ENCODE results near the gene ARHGEF1. TPM values are rescaled to one million over a fixed set of nuclear protein-coding genes. Genes with fewer than 3 reads are reported as not detected.

The ARHGEF1 gene
- 10.2 TPM for total RNA-seq

DNA sequence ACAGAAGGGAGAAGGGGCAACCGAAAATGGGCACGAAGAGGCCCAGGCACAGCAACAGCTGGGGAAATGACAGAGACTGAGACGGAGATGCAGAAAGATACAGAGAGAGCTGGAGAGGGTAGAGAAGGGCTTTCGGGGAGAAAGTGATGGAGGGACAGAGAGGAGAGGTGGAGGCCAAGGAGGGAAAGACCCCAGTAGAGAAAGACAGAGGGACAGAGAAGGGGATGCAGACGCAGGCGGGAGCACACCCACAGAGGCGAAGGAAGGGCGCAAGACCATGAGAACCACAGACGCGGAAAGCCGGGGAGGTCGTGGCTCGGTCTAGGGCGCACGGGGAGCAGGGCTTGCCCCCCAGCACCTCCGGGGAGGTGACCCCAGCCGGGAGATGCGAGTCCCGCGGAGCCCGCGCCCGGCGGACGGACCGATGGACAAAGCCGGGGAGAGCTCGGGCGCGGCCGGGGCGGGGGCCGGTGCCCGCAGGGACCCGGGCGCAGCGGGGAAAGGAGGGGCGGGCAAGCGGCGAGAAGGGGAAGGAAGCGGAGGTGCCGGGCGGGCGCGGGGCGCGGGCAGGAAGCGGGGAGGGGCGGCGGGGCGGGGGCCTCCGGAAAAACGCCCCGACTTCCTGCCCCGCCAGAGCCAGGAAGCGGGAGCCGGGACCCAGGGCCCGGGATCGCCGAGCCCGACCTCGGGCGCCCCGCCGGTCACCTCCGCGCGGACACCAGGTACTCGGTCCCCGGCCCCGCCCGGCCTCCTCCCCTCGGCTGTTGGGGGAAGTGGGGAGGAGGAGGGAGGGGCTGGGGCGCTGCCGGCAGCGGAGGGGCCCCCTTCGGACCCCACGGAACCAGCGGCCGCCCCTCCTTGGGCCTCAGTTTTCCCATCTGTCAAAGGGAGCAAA, at the start of gene ARHGEF1:
Gene ARHGEF1 (plus strand): TSS at position 617 of the 895 bp plus-strand sequence. CDS start 4,899 bp downstream, outside the sequence.
- FAIRE-seq (no peak), DNase-seq (ENCODE audit: low spot score in 2 of 2) (peak; percentile 73 to 74)

DNA sequence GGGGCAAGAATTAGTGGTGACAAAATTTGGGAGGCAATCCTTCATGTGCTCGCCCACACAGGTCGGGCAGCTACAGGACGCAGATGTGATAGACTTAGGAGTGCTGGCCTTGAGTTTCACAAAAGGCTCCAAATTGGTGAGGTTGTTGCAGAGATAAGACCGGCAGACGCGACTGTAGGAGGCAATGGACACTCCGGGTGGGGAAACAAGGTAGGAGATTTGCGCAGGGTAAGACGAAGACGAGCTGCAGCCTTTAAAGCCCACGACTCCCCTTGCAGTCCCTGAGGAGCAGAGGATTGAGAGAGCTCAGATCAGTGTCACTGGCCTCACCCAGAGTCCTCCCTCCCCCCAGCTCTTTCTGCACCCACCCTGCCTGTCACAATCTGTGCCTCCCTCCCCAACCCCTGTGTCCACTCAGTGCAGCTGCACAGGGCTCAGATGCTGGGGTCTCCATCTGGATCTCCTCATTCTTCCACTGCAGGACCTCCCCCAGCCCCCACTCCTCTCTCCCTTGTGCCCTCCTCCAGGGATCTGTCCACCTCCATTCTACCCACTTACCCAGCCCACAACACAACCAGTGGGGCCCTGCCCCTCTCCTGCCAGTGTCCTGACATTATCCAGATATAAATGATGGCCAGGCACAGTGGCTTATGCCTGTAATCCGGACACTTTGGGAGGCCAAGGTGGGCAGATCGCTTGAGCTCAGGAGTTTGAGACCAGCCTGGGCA, 44.8 kb upstream of the ARHGEF1 start:
- DNase-seq (ENCODE audit: low spot score in 2 of 2) (no peak), FAIRE-seq (no peak)

GRCh38 chr19:41839211-41839610, 43.8 kb upstream of the ARHGEF1 start:
- FAIRE-seq (no peak), DNase-seq (ENCODE audit: low spot score in 2 of 2) (no peak)

DNA sequence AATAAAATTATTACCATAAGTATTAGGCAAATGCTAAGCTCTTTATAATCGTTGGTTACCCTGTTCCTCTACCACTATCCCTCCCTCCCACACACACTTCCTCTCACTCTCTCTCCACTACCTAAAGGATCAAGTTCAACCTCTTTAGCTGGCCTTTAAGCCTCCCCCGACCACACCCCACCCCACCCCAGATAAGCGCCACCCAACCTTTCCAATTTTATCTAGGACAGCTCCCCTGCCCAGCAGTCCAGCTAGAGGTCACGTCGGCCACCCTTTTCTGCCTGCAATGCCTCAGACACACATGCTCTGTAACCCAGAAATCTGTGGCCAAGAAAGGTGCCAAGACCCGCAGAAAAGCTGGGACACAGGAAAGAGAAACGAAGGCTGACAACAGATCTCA, 39.6 kb upstream of the ARHGEF1 start:
- FAIRE-seq (no peak), DNase-seq (ENCODE audit: low spot score in 2 of 2) (no peak)

GRCh38 chr19:41844601-41845000, 38.4 kb upstream of the ARHGEF1 start, which contains the start of gene LYPD4:
Gene LYPD4 (minus strand): TSS chr19:41844683. CDS start chr19:41839285, 5,398 bp downstream.
- no peak for DNase-seq (ENCODE audit: low spot score in 2 of 2)

GRCh38 chr19:41845001-41845050, 38.2 kb upstream of the ARHGEF1 start, which contains the start of gene DMRTC2:
Gene DMRTC2 (plus strand): TSS chr19:41845042. CDS start chr19:41847429, 2,387 bp downstream.
- DNase-seq (ENCODE audit: low spot score in 2 of 2) (no peak), FAIRE-seq (no peak)

More at GRCh38 chr19:41844601-41845000, 38.4 kb upstream of the ARHGEF1 start, which contains the start of gene LYPD4:
- FAIRE-seq = no peak

GRCh38 chr19:41845051-41845590, 37.9 kb upstream of the ARHGEF1 start:
- DNase-seq (ENCODE audit: low spot score in 2 of 2) (no peak), FAIRE-seq (no peak)

DNA sequence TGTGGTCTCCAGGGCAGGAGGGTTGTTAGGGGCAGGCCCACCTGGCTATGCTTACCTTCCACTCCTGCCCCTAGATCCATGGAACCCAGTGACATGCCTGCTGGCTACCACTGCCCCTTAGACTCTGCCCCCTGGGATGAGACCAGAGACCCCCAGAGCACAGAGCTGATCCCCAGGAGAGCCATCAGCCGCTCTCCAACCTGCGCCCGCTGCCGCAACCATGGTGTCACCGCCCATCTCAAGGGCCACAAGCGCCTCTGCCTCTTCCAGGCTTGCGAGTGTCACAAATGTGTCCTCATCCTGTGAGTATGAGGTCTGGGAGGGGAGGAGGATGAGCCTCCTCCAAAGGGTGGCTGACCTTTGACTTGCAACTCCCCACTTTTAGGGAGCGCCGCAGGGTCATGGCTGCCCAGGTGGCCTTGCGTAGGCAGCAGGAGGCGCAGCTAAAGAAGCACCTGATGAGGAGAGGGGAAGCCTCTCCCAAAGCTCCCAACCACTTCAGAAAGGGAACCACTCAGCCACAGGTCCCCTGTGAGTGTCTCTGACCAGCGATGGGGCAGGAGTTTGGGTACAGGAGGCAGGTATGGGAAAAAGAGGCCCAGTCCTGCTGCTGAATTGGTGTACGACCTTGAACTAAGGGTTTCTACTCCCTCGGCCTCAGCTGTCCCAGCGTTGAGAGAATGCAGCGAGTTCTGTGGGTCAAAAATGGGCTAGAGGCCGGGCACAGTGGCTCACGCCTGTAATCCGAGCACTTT, 35.5 kb upstream of the ARHGEF1 start:
- DNase-seq (ENCODE audit: low spot score in 2 of 2) (no peak), FAIRE-seq (no peak)

DNA sequence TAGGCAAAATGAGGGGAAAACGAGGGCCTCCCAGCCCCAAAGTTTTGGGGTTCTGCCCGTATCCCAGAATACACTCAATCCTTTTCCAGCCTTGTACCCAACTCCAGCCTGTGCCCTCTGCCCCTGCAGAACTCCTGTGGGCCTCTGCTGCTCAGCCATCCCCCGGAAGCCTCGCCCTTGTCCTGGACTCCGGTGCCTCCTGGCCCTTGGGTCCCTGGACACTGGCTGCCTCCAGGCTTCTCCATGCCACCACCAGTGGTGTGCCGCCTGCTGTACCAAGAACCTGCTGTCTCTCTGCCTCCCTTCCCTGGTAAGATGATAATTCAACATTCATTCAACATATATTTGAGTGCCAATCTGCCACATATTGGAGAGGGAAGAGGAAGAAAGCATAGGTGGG, 34.3 kb upstream of the ARHGEF1 start:
- no peak for FAIRE-seq
- no peak for DNase-seq (ENCODE audit: low spot score in 2 of 2)

GRCh38 chr19:41849067-41849466, 33.9 kb upstream of the ARHGEF1 start:
- FAIRE-seq (no peak), DNase-seq (ENCODE audit: low spot score in 2 of 2) (no peak)

GRCh38 chr19:41850381-41850780, 32.6 kb upstream of the ARHGEF1 start:
- no peak for DNase-seq (ENCODE audit: low spot score in 2 of 2)
- no peak for FAIRE-seq

- no peak for FAIRE-seq
- no peak for DNase-seq (ENCODE audit: low spot score in 2 of 2)
Measured at GRCh38 chr19:41851456-41851855, 31.5 kb upstream of the ARHGEF1 start.

DNA sequence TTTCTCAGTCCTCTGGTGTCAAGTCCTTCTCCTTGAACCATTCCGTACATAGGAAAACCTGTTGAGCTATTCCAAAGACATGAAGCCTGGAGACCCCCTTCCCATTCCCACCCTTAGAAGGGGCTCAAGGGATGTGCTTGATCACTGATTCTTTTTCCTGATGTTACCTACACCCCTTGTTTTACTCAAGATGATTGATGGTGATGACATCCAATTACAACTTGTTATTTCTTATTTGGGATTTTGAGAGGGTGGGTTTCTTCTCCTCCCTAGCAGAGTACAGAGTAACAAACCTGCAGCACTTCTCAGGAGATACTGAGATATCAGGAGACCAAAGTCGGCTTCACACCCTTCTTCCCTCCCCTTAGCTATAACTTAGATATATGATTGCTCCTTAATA, 29.6 kb upstream of the ARHGEF1 start:
- no peak for FAIRE-seq
- DNase-seq (ENCODE audit: low spot score in 2 of 2) = no peak

- FAIRE-seq = no peak
Measured at GRCh38 chr19:41853768-41854167, 29.2 kb upstream of the ARHGEF1 start.

GRCh38 chr19:41859213-41859617, 23.8 kb upstream of the ARHGEF1 start:
- no peak for DNase-seq (ENCODE audit: low spot score in 2 of 2)

More at GRCh38 chr19:41853768-41854167, 29.2 kb upstream of the ARHGEF1 start:
- DNase-seq (ENCODE audit: low spot score in 2 of 2) = no peak

GRCh38 chr19:41859618-41860418, 23.2 kb upstream of the ARHGEF1 start, which contains the start of gene RPS19:
Gene RPS19 (plus strand): TSS chr19:41860255. CDS start chr19:41860775, 520 bp downstream.
- DNase-seq (ENCODE audit: low spot score in 2 of 2) (peak; percentile 99), FAIRE-seq (peak; percentile 84)

More at GRCh38 chr19:41859213-41859617, 23.8 kb upstream of the ARHGEF1 start:
- FAIRE-seq = no peak

DNA sequence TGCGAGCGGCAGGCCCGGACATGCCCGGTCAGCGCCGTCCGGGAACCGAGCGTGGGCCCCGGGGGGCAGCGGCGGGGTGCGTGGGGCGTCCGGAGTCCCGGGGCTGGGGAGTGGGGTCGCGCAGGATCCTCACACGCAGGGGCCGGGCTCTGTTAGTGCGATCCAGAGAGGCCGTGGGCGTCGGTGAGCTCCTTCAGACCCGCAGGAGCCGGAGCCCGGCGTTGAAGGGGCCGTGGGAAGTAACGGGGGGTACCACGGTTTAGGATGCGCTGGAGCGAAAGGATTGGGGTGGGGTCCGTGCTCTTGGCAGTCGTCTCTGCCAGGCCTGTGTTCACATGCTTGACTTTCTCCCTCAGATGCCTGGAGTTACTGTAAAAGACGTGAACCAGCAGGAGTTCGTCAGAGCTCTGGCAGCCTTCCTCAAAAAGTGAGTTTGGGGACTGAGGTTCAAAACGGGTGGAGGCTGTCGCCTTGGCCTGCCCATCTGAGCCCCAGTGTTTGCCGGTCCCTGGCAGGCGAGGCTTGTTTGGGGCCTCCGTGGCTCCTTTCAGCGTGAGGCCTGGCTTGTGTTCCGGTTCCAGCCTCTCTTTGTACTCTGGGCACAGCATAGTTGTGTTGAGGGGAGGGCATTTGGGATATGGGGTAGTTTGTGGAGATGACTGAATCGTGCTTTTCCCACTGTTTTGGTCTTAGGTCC, 22.4 kb upstream of the ARHGEF1 start:
- FAIRE-seq = no peak
- no peak for DNase-seq (ENCODE audit: low spot score in 2 of 2)

DNA sequence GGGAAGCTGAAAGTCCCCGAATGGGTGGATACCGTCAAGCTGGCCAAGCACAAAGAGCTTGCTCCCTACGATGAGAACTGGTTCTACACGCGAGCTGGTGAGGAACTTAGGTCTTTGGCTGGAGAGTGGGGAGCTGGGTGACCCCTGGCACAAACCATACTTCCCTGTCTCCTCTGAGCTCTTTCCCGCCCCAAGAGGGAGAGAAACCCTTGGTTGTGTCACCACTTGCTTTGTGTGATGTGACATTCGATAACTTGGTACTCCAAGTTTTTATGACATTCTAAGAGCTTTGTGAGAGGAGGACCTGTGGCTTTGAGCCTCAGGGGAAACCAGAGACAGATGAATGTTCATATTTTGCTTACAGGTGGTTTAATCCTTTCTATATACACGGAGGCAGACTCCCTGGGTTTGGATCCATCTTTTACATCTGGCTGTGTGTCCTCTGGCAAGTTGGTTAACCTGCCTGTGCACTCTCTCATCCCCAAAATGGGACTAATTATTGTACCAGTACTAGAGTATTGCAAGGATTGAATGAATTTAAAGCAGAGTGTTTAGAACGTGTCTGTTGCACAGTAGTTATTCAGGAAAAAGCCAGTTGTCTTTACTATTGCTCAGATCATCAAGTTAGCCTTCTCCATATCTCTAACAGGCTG, 21.7 kb upstream of the ARHGEF1 start:
- FAIRE-seq = no peak

DNA sequence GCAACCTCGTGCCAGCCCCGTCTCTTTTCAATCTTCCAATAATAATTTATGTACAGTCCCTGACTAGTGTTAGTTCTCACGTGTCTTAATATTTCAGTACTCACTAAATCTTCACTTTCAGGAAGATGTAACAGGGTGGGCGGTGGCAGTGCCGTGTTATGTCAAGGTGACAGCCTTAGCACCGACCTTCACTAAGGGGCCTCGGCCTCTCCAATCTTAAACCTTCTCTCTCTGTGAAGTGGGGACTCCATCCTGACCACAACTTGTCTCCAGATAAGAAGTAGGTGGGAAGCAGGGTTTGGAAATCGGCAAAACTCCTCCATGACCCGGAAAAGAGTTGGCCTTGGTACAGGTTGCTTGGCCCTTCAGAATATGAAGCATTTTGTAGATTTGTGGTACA, 21.1 kb upstream of the ARHGEF1 start:
- FAIRE-seq (no peak), DNase-seq (ENCODE audit: low spot score in 2 of 2) (no peak)

More for the DNA sequence above, 21.7 kb upstream of the ARHGEF1 start:
- DNase-seq (ENCODE audit: low spot score in 2 of 2) = no peak

Measured in frontal cortex (tissue), 4 donors.